ENCODE results near the gene BTBD7. TPM values are rescaled to one million over a fixed set of nuclear protein-coding genes. Genes with fewer than 3 reads are reported as not detected.

The BTBD7 gene
- total and polyA plus RNA-seq, 9 of the 15 experiments (the other 6 are each of a cell fraction or from before 2014, with no cell fraction given) = 2.5 to 12.9 (median 6.2) TPM

DNA sequence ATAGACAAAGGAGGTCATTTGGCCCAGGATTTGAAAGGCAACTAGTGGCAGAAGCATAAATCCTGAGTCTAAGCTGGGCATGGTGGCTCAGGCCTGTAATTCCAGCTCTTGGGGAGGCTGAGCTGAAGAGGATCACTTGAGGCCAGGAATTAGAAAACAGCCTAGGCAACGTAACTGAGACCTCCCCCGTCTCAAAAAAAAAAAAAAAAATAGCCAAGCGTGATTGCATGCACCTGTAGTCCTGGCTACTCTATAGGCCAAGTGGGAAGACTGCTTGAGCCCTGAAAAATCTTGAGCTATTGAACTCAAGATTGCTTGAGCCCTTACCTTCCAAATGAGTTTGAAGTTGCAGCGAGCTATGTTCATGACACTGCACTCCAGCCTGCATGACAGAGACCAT is 133.8 kb downstream of the BTBD7 start:
- Histone ChIP-seq H3K4me3 (no peak overlapping the region), H4K20me1 (replicated peaks; ENCODE audit: control insufficient read depth, insufficient read depth, low read length) (no peaks in the 10 kb centered on the region), H2AFZ (ENCODE audit: low read depth, low read length) (no peak overlapping the region), H3K4me2 (ENCODE audit: insufficient read depth, low read length) (no peak overlapping the region), H3K79me2 (ENCODE audit: control insufficient read depth, insufficient read depth, low read length) (peaks cover 7% of the 10 kb centered on the region; the same call in 1 of the 3 replicates), H3K27me3 (ENCODE audit: control insufficient read depth in 2 of 2, insufficient read depth in 2 of 2, low read length in 2 of 2) (no peaks in the 10 kb centered on the region), H3K9me1 (ENCODE audit: control insufficient read depth, insufficient read depth, low read length) (no peaks in the 10 kb centered on the region), H3K36me3 (ENCODE audit: control insufficient read depth, insufficient read depth, low read length) (peaks cover 12% of the 10 kb centered on the region; the same call in 1 of the 3 replicates), H3K9me3 (replicated peaks; ENCODE audit: control insufficient read depth, insufficient read depth, low read depth, low read length) (no peaks in the 10 kb centered on the region), H3K4me1 (replicated peaks in 1 of 2; ENCODE audit: control insufficient read depth in 2 of 2, insufficient read depth in 2 of 2, low read length in 2 of 2) (no peaks in the 10 kb centered on the region), H3K9ac (ENCODE audit: insufficient read depth in 1 of 2, low read depth in 2 of 2, low read length in 2 of 2) (no peak overlapping the region), H3K27ac (ENCODE audit: extremely low read depth, low read depth, low read length) (no peak overlapping the region)
- ChIA-PET CTCF (ENCODE audit: low intra/inter-chr PET ratio) (no interaction called here), POLR2A (no interaction called here)
- ATAC-seq = no peak
- 67% methylated on average over 1 of the region's 4 CpGs for WGBS (ENCODE audit: insufficient coverage, low coverage, missing lambda C conversion rate)
- in situ Hi-C loops (cut with MboI) = no loop called here
- BruUV-seq (replicated peaks) = no TSS peak
- DNase-seq (ENCODE audit: extremely low read depth in 1 of 4, low spot score in 3 of 4) = no peak
- intact Hi-C loops (cut with micrococcal nuclease) = no loop called here
- no peak for FAIRE-seq
- TF ChIP-seq RBM34 (IDR thresholded peaks at IDR 0.05; ENCODE audit: borderline replicate concordance, insufficient read depth, low read length) = no peak
- TF ChIP-seq ZNF143 (CRISPR knock-in tag; IDR thresholded peaks at IDR 0.05) = no peak
- TF ChIP-seq, protein P1, sequence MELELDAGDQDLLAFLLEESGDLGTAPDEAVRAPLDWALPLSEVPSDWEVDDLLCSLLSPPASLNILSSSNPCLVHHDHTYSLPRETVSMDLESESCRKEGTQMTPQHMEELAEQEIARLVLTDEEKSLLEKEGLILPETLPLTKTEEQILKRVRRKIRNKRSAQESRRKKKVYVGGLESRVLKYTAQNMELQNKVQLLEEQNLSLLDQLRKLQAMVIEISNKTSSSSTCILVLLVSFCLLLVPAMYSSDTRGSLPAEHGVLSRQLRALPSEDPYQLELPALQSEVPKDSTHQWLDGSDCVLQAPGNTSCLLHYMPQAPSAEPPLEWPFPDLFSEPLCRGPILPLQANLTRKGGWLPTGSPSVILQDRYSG (tag; conservative IDR thresholded peaks at IDR 0.05; ENCODE audit: low read depth) = no peak
- TF ChIP-seq BRCA1 (IDR thresholded peaks at IDR 0.05) = no peak
- TF ChIP-seq BRCA1 (CRISPR knock-in tag; IDR thresholded peaks at IDR 0.05) = no peak
- TF ChIP-seq, protein P2, sequence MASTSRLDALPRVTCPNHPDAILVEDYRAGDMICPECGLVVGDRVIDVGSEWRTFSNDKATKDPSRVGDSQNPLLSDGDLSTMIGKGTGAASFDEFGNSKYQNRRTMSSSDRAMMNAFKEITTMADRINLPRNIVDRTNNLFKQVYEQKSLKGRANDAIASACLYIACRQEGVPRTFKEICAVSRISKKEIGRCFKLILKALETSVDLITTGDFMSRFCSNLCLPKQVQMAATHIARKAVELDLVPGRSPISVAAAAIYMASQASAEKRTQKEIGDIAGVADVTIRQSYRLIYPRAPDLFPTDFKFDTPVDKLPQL (IDR thresholded peaks at IDR 0.05; ENCODE audit: extremely low read depth, insufficient read length) = no peak
- no peak for TF ChIP-seq KDM2B (CRISPR knock-in tag; IDR thresholded peaks at IDR 0.05)
- no peak for TF ChIP-seq CSDE1 (IDR thresholded peaks at IDR 0.05)
- TF ChIP-seq ZNF140 (CRISPR knock-in tag; IDR thresholded peaks at IDR 0.05) = no peak
- no peak for TF ChIP-seq FOXM1 (IDR thresholded peaks at IDR 0.05; ENCODE audit: low read depth)
- no peak for TF ChIP-seq FOXM1 (CRISPR knock-in tag; IDR thresholded peaks at IDR 0.05; ENCODE audit: low read depth)
- no peak for TF ChIP-seq ZBTB1 (CRISPR knock-in tag; IDR thresholded peaks at IDR 0.05; ENCODE audit: borderline replicate concordance, low read depth)
- TF ChIP-seq NCOA2 (IDR thresholded peaks at IDR 0.05; ENCODE audit: partially characterized antibody in 2 of 2) = no peak
- TF ChIP-seq DNMT1 (IDR thresholded peaks at IDR 0.05) = no peak
- no peak for TF ChIP-seq SUPT5H (IDR thresholded peaks at IDR 0.05)
- TF ChIP-seq, protein P3, sequence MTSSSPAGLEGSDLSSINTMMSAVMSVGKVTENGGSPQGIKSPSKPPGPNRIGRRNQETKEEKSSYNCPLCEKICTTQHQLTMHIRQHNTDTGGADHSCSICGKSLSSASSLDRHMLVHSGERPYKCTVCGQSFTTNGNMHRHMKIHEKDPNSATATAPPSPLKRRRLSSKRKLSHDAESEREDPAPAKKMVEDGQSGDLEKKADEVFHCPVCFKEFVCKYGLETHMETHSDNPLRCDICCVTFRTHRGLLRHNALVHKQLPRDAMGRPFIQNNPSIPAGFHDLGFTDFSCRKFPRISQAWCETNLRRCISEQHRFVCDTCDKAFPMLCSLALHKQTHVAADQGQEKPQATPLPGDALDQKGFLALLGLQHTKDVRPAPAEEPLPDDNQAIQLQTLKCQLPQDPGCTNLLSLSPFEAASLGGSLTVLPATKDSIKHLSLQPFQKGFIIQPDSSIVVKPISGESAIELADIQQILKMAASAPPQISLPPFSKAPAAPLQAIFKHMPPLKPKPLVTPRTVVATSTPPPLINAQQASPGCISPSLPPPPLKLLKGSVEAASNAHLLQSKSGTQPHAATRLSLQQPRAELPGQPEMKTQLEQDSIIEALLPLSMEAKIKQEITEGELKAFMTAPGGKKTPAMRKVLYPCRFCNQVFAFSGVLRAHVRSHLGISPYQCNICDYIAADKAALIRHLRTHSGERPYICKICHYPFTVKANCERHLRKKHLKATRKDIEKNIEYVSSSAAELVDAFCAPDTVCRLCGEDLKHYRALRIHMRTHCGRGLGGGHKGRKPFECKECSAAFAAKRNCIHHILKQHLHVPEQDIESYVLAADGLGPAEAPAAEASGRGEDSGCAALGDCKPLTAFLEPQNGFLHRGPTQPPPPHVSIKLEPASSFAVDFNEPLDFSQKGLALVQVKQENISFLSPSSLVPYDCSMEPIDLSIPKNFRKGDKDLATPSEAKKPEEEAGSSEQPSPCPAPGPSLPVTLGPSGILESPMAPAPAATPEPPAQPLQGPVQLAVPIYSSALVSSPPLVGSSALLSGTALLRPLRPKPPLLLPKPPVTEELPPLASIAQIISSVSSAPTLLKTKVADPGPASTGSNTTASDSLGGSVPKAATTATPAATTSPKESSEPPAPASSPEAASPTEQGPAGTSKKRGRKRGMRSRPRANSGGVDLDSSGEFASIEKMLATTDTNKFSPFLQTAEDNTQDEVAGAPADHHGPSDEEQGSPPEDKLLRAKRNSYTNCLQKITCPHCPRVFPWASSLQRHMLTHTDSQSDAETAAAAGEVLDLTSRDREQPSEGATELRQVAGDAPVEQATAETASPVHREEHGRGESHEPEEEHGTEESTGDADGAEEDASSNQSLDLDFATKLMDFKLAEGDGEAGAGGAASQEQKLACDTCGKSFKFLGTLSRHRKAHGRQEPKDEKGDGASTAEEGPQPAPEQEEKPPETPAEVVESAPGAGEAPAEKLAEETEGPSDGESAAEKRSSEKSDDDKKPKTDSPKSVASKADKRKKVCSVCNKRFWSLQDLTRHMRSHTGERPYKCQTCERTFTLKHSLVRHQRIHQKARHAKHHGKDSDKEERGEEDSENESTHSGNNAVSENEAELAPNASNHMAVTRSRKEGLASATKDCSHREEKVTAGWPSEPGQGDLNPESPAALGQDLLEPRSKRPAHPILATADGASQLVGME (CRISPR knock-in tag; IDR thresholded peaks at IDR 0.05) = no peak
- TF ChIP-seq RBM39 (optimal IDR thresholded peaks at IDR 0.05; ENCODE audit: low read depth, low read length) = no peak

Data from K562 (cell line).